CD14-positive monocyte (primary cell): ENCODE data around the gene NPRL2. TPM values are rescaled to one million over a fixed set of nuclear protein-coding genes. Genes with fewer than 3 reads are reported as not detected.

Experiments
- DNase-seq, 3 donors: peaks; one replicate each; pipeline ENCODE4 v3.0.0-alpha.2; 2011 to 2022
- H2AFZ ChIP-seq: 2 replicates; pipeline ENCODE4 v1.6.0; 2012; ENCODE audit warnings: mild to moderate bottlenecking, low read depth, low read length, inconsistent platforms; ENCODE audit not compliant: insufficient read depth, poor library complexity, severe bottlenecking
- H3K27ac ChIP-seq, 2 donors: 1 replicate in 1 of 2; 2 replicates in 1 of 2; pipeline ENCODE4 v1.5.1; 2012 to 2013; ENCODE audit warnings: low read length in 2 of 2, control low read depth in 1 of 2, inconsistent platforms in 1 of 2, low read depth in 1 of 2, mild to moderate bottlenecking in 1 of 2
- H3K27me3 ChIP-seq, 2 donors: one replicate each; pipeline versions ENCODE4 v1.6.0 to v1.6.1; 2011 to 2013; ENCODE audit warnings: low read length in 2 of 2; ENCODE audit not compliant: control insufficient read depth in 2 of 2, insufficient read depth in 2 of 2
- H3K36me3 ChIP-seq, 2 donors: replicated peaks in 1 of 2; 1 replicate in 1 of 2; 2 replicates in 1 of 2; pipeline versions ENCODE4 v1.5.1 to v1.6.1; 2012 to 2013; ENCODE audit warnings: low read length in 2 of 2, control low read depth in 1 of 2, inconsistent platforms in 1 of 2, mild to moderate bottlenecking in 1 of 2; ENCODE audit not compliant: insufficient read depth in 2 of 2, control insufficient read depth in 1 of 2
- H3K4me1 ChIP-seq, 2 donors: 1 replicate in 1 of 2; 2 replicates in 1 of 2; pipeline versions ENCODE4 v1.5.1 to v1.6.1; 2012 to 2013; ENCODE audit warnings: low read length in 2 of 2, control low read depth in 1 of 2, inconsistent platforms in 1 of 2, mild to moderate bottlenecking in 1 of 2, moderate library complexity in 1 of 2; ENCODE audit not compliant: insufficient read depth in 2 of 2, control insufficient read depth in 1 of 2
- H3K4me2 ChIP-seq: replicated peaks from 2 replicates; pipeline ENCODE3; 2012; ENCODE audit warnings: low read length, moderate library complexity, mild to moderate bottlenecking; ENCODE audit not compliant: poor library complexity, severe bottlenecking; ENCODE audit errors: extremely low read depth
- H3K4me3 ChIP-seq, 3 experiments: fragments of 200-600 bp in 1 of 3; sonication (generic) in 1 of 3; replicated peaks in 1 of 3; 1 replicate in 2 of 3; 2 replicates in 1 of 3; pipeline ENCODE4 v1.5.1; 2011 to 2013; ENCODE audit warnings: low read length in 3 of 3, mild to moderate bottlenecking in 3 of 3, control low read depth in 2 of 3, low read depth in 2 of 3, inconsistent platforms in 1 of 3, moderate library complexity in 1 of 3
- H3K79me2 ChIP-seq: 2 replicates; pipeline ENCODE4 v1.6.0; 2012; ENCODE audit warnings: mild to moderate bottlenecking, control low read depth, inconsistent platforms, low read length, moderate library complexity; ENCODE audit not compliant: insufficient read depth
- H3K9ac ChIP-seq: 2 replicates; pipeline ENCODE4 v1.6.0; 2017; ENCODE audit warnings: low read length, mild to moderate bottlenecking; ENCODE audit not compliant: insufficient read depth, poor library complexity, severe bottlenecking
- H3K9me3 ChIP-seq, 2 donors: replicated peaks in 1 of 2; 1 replicate in 1 of 2; 2 replicates in 1 of 2; pipeline versions ENCODE4 v1.5.1 to v1.6.1; 2012 to 2013; ENCODE audit warnings: low read length in 2 of 2, control low read depth in 1 of 2; ENCODE audit not compliant: control insufficient read depth in 1 of 2, insufficient read depth in 1 of 2
- H4K20me1 ChIP-seq: 2 replicates; pipeline ENCODE4 v1.6.0; 2012; ENCODE audit warnings: mild to moderate bottlenecking, low read length, control low read depth, moderate library complexity; ENCODE audit not compliant: insufficient read depth
- H3K27ac Mint-ChIP-seq, 7 donors: one replicate each; pipeline ENCODE4 v1.8.0; 2020; ENCODE audit warnings: mild to moderate bottlenecking in 7 of 7, mixed read lengths in 7 of 7, moderate library complexity in 6 of 7, inconsistent platforms in 2 of 7
- H3K27me3 Mint-ChIP-seq, 3 donors: one replicate each; pipeline ENCODE4 v1.8.0; 2021 to 2022; ENCODE audit warnings: low read depth in 3 of 3, mild to moderate bottlenecking in 3 of 3, mixed read lengths in 3 of 3, moderate library complexity in 3 of 3, inconsistent platforms in 1 of 3
- H3K36me3 Mint-ChIP-seq, 2 donors: one replicate each; pipeline ENCODE4 v1.8.0; 2020; ENCODE audit warnings: mixed read lengths in 2 of 2, inconsistent platforms in 1 of 2, mild to moderate bottlenecking in 1 of 2
- H3K4me1 Mint-ChIP-seq: one replicate; pipeline ENCODE4 v1.8.0; 2020; ENCODE audit warnings: mild to moderate bottlenecking, mixed read lengths
- H3K4me3 Mint-ChIP-seq, 2 donors: one replicate each; pipeline ENCODE4 v1.8.0; 2020; ENCODE audit warnings: mild to moderate bottlenecking in 2 of 2, mixed read lengths in 2 of 2, moderate library complexity in 1 of 2
- H3K9me3 Mint-ChIP-seq, 7 donors: one replicate each; pipeline ENCODE4 v1.8.0; 2020 to 2022; ENCODE audit warnings: mixed read lengths in 7 of 7, mild to moderate bottlenecking in 6 of 7, moderate library complexity in 6 of 7, inconsistent platforms in 2 of 7
- WGBS: methylation state at CpG from one replicate; pipeline ENCODE4 v1.1.5; 2013; ENCODE audit warnings: missing lambda C conversion rate; ENCODE audit not compliant: insufficient coverage; 5-methylcytosine and 5-hydroxymethylcytosine counted together
- intact Hi-C, 2 donors: fragments of 100-400 bp; cut with micrococcal nuclease; formaldehyde crosslinking; loops; one replicate each; pipeline versions ENCODE4 v1.15.0 to v1.15.1; 2023
- polyA plus RNA-seq, 3 donors: library from polyadenylated mRNA; depleted of rRNA in 1 of 3; unstranded in 2 of 3; stranded (reverse) in 1 of 3; fragments of 300-500 nt in 2 of 3; fragments of >200 nt in 1 of 3; fragmentation: Illumina TruSeq in 2 of 3; gene quantifications; 1 replicate in 2 of 3; 2 replicates in 1 of 3; pipeline ENCODE4 v1.2.3, GENCODE V29; 2012 to 2021
- TF ChIP-seq, protein P1 (sequence below): fragments of 200-600 bp; IDR thresholded peaks from one replicate; pipeline ENCODE4 v1.8.0; 2022; ENCODE audit warnings: antibody characterized with exemption, mild to moderate bottlenecking

NPRL2 gene
- polyA plus RNA-seq, 3 donors: 20.9 to 37.9 (median 23.5) TPM

DNA sequence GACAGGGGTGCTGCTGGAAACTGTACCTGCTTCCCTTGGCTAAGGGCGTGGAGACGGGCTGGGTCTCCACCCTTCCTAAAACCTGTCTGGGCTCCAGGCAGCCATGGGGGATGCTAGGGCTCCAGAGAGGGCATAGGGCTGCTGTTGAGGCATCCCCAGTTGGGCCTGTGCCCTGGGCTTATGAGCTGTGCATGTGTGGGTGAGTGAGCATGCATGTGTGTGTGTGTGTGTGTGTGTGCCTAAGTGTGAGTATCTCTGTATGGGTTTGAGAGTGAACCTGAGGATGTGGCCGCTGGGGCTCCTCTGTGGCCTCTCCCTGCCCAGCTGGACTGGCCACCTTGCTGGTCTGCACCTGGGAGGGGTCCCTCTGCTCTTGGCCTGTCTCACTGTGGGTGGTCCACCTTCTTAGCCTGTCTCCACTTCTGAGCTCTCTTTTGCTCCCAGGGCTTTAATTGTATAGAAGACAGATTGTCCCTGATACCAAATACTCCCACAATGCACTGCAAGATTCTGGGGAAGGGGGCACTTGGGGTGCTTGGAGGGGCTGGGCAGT lies 20.6 kb upstream of the NPRL2 start:
- H2AFZ ChIP-seq: no peak overlapping the region
- H3K27me3 Mint-ChIP-seq: peaks cover 5 to 12% (median 8%) of the 10 kb centered on the region in 3 donors
- 88% methylated on average over 3 of the region's 3 CpGs for WGBS
- H3K4me1 Mint-ChIP-seq: no peaks in the 10 kb centered on the region
- H3K27ac ChIP-seq: no peak overlapping the region
- H3K36me3 Mint-ChIP-seq: no peaks in the 10 kb centered on the region
- H3K27me3 ChIP-seq: no peaks in the 10 kb centered on the region
- H3K79me2 ChIP-seq: no peaks in the 10 kb centered on the region
- H3K9me3 Mint-ChIP-seq: no peaks in the 10 kb centered on the region
- no peak overlapping the region for H3K9ac ChIP-seq
- H3K4me3 ChIP-seq: no peak overlapping the region
- intact Hi-C loops: no loop called here
- H4K20me1 ChIP-seq: no peaks in the 10 kb centered on the region
- H3K4me1 ChIP-seq: no peaks in the 10 kb centered on the region
- no peak overlapping the region for H3K4me2 ChIP-seq
- no peak for DNase-seq
- TF ChIP-seq, protein P1, sequence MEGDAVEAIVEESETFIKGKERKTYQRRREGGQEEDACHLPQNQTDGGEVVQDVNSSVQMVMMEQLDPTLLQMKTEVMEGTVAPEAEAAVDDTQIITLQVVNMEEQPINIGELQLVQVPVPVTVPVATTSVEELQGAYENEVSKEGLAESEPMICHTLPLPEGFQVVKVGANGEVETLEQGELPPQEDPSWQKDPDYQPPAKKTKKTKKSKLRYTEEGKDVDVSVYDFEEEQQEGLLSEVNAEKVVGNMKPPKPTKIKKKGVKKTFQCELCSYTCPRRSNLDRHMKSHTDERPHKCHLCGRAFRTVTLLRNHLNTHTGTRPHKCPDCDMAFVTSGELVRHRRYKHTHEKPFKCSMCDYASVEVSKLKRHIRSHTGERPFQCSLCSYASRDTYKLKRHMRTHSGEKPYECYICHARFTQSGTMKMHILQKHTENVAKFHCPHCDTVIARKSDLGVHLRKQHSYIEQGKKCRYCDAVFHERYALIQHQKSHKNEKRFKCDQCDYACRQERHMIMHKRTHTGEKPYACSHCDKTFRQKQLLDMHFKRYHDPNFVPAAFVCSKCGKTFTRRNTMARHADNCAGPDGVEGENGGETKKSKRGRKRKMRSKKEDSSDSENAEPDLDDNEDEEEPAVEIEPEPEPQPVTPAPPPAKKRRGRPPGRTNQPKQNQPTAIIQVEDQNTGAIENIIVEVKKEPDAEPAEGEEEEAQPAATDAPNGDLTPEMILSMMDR: no peak
- H3K27ac Mint-ChIP-seq: no peak overlapping the region
- no peaks in the 10 kb centered on the region for H3K9me3 ChIP-seq
- H3K36me3 ChIP-seq: no peaks in the 10 kb centered on the region
- H3K4me3 Mint-ChIP-seq: no peak overlapping the region

- H3K4me3 Mint-ChIP-seq: no peak overlapping the region
- Histone ChIP-seq H3K27ac (no peak overlapping the region), H3K9ac (no peak overlapping the region), H4K20me1 (no peaks in the 10 kb centered on the region), H3K4me1 (peaks cover 1 to 2% of the 10 kb centered on the region in 2 donors), H2AFZ (no peak overlapping the region), H3K4me3 (no peak overlapping the region), H3K79me2 (no peaks in the 10 kb centered on the region), H3K4me2 (no peak overlapping the region), H3K36me3 (no peaks in the 10 kb centered on the region), H3K27me3 (peaks cover 0 to 5% of the 10 kb centered on the region in 2 donors), H3K9me3 (no peaks in the 10 kb centered on the region)
- H3K27me3 Mint-ChIP-seq: peaks cover 10 to 17% (median 15%) of the 10 kb centered on the region in 3 donors
- no peak for DNase-seq
- no peaks in the 10 kb centered on the region for H3K36me3 Mint-ChIP-seq
- peaks cover 2% of the 10 kb centered on the region for H3K4me1 Mint-ChIP-seq
- no peak overlapping the region for H3K27ac Mint-ChIP-seq
- WGBS: 79% methylated on average over 4 of the region's 14 CpGs
- no peaks in the 10 kb centered on the region for H3K9me3 Mint-ChIP-seq
- intact Hi-C loops: no loop called here
- TF ChIP-seq, protein P1: no peak
Measured at GRCh38 chr3:50370594-50370993, 20.0 kb upstream of the NPRL2 start.
